Epidermal melanocyte (primary cell): ENCODE data around the gene C5orf47.

ENCODE experiments used
- DNase-seq: peaks from one replicate; pipeline ENCODE4 v3.0.0; 2011; ENCODE audit warnings: low spot score; ENCODE audit not compliant: insufficient read length

Gene C5orf47

GRCh38 chr5:173988554-173989431 is at the start of gene C5orf47:
Gene C5orf47, plus strand, starts transcription at chr5:173989170. Its CDS starts 94 bp downstream, at chr5:173989264.
- no peak for DNase-seq

GRCh38 chr5:173940269-173940668 is 48.7 kb upstream of the C5orf47 start:
- DNase-seq: no peak

GRCh38 chr5:173941102-173941501 is 47.9 kb upstream of the C5orf47 start:
- DNase-seq: no peak

- DNase-seq: no peak
These were observed 47.1 kb upstream of the C5orf47 start for GRCh38 chr5:173941758-173942401.

- no peak for DNase-seq
These were observed 44.5 kb upstream of the C5orf47 start for GRCh38 chr5:173944511-173944910.

GRCh38 chr5:173945160-173945559 is 43.8 kb upstream of the C5orf47 start:
- no peak for DNase-seq

GRCh38 chr5:173946323-173946722 is 42.6 kb upstream of the C5orf47 start:
- DNase-seq: no peak

GRCh38 chr5:173950829-173951228 is 38.1 kb upstream of the C5orf47 start:
- no peak for DNase-seq

- DNase-seq: no peak
These were observed 35.4 kb upstream of the C5orf47 start for GRCh38 chr5:173953528-173954090.

GRCh38 chr5:173954671-173955521 is 34.1 kb upstream of the C5orf47 start:
- DNase-seq: no peak

- DNase-seq: no peak
These were observed 28.0 kb upstream of the C5orf47 start for GRCh38 chr5:173960986-173961385.

GRCh38 chr5:173961418-173961817 is 27.6 kb upstream of the C5orf47 start:
- DNase-seq: no peak

GRCh38 chr5:173962436-173962972 is 26.5 kb upstream of the C5orf47 start:
- DNase-seq: no peak

GRCh38 chr5:173963182-173963838 is 25.7 kb upstream of the C5orf47 start:
- peak; percentile 80 for DNase-seq

GRCh38 chr5:173963867-173964441 is 25.0 kb upstream of the C5orf47 start:
- peak; percentile 60 for DNase-seq

- DNase-seq: no peak
These were observed 24.5 kb upstream of the C5orf47 start for GRCh38 chr5:173964506-173964905.

- no peak for DNase-seq
These were observed 21.7 kb upstream of the C5orf47 start for GRCh38 chr5:173967241-173967640.

- no peak for DNase-seq
These were observed 20.7 kb upstream of the C5orf47 start for GRCh38 chr5:173968154-173968797.

GRCh38 chr5:173969167-173970049 is 19.6 kb upstream of the C5orf47 start:
- no peak for DNase-seq
